Neural progenitor cell (in vitro differentiated cells): ENCODE results near the gene AMBRA1. TPM values are rescaled to one million over a fixed set of nuclear protein-coding genes. Genes with fewer than 3 reads are reported as not detected.

Experiments
- DNase-seq: peaks from one replicate; pipeline ENCODE4 v3.0.0-alpha.2; 2016; ENCODE audit warnings: low spot score
- H2AFZ ChIP-seq: fragments of 200-600 bp; sonication (generic); replicated peaks from 2 replicates; pipeline ENCODE4 v1.6.1; 2016; ENCODE audit warnings: antibody characterized with exemption
- H3F3A ChIP-seq: fragments of 200-600 bp; sonication (generic); 2 replicates; pipeline ENCODE4 v1.6.1; 2016; ENCODE audit warnings: antibody characterized with exemption, low read depth
- H3K27ac ChIP-seq: fragments of 200-600 bp; sonication (generic); 2 replicates; pipeline ENCODE4 v1.5.1; 2016; ENCODE audit warnings: mild to moderate bottlenecking
- H3K27me3 ChIP-seq: fragments of 200-600 bp; sonication (generic); 2 replicates; pipeline ENCODE4 v1.6.1; 2016; ENCODE audit warnings: mild to moderate bottlenecking, moderate library complexity
- H3K36me3 ChIP-seq: fragments of 200-600 bp; sonication (generic); 2 replicates; pipeline ENCODE4 v1.5.1; 2016
- H3K4me1 ChIP-seq: fragments of 200-600 bp; sonication (generic); 2 replicates; pipeline ENCODE4 v1.6.1; 2016; ENCODE audit warnings: mixed run types
- H3K4me2 ChIP-seq: fragments of 200-600 bp; sonication (generic); 2 replicates; pipeline ENCODE4 v1.6.1; 2016
- H3K4me3 ChIP-seq: fragments of 200-600 bp; sonication (generic); 2 replicates; pipeline ENCODE4 v1.5.1; 2016
- H3K79me2 ChIP-seq: fragments of 200-600 bp; sonication (generic); 2 replicates; pipeline ENCODE4 v1.6.1; 2016; ENCODE audit warnings: low read depth
- H3K9ac ChIP-seq: fragments of 200-600 bp; sonication (generic); 2 replicates; pipeline ENCODE4 v1.6.1; 2016
- H3K9me3 ChIP-seq: fragments of 200-600 bp; sonication (generic); 2 replicates; pipeline ENCODE4 v1.5.1; 2016; ENCODE audit warnings: low read depth
- H4K20me1 ChIP-seq: fragments of 200-600 bp; sonication (generic); 2 replicates; pipeline ENCODE4 v1.6.1; 2016; ENCODE audit warnings: low read depth
- H3K27ac Mint-ChIP-seq: 3 replicates; pipeline ENCODE4 v1.8.0; 2021; ENCODE audit warnings: mixed read lengths
- H3K27me3 Mint-ChIP-seq: 2 replicates; pipeline ENCODE4 v1.8.0; 2022; ENCODE audit warnings: low read depth, mild to moderate bottlenecking, inconsistent platforms, moderate library complexity, mixed read lengths; ENCODE audit not compliant: insufficient read depth
- H3K36me3 Mint-ChIP-seq: 3 replicates; pipeline ENCODE4 v1.8.0; 2021; ENCODE audit warnings: mixed read lengths
- H3K4me1 Mint-ChIP-seq: 3 replicates; pipeline ENCODE4 v1.8.0; 2021; ENCODE audit warnings: mixed read lengths
- H3K4me3 Mint-ChIP-seq: 3 replicates; pipeline ENCODE4 v1.8.0; 2021; ENCODE audit warnings: mild to moderate bottlenecking, moderate library complexity, mixed read lengths
- H3K9me3 Mint-ChIP-seq: 3 replicates; pipeline ENCODE4 v1.8.0; 2020; ENCODE audit warnings: mixed read lengths
- EZH2 ChIP-seq: fragments of 200-600 bp; sonication (generic); IDR thresholded peaks from 2 replicates; pipeline ENCODE4 v1.6.1; 2017; ENCODE audit warnings: antibody characterized with exemption, mild to moderate bottlenecking, moderate library complexity
- EZH2phosphoT487 ChIP-seq: fragments of 200-600 bp; sonication (generic); IDR thresholded peaks from 2 replicates; pipeline ENCODE4 v1.6.1; 2017; ENCODE audit warnings: antibody characterized with exemption
- total RNA-seq: library from RNA; depleted of rRNA; stranded (reverse); fragments of >200 nt; gene quantifications from 2 replicates; pipeline ENCODE4 v1.2.3, GENCODE V29; 2015; ENCODE audit warnings: low replicate concordance
- TF ChIP-seq, protein P1 (sequence below): fragments of 200-600 bp; sonication (generic); IDR thresholded peaks from 2 replicates; pipeline ENCODE4 v1.5.1; 2017; ENCODE audit warnings: antibody characterized with exemption, mild to moderate bottlenecking

The AMBRA1 gene
- total RNA-seq, 1 donor from 2014 or later = 20.7 TPM

- Histone ChIP-seq H3K36me3 (no peaks in the 10 kb centered on the region), H3K4me2 (no peak overlapping the region), H3K4me1 (no peaks in the 10 kb centered on the region), H3K9ac (no peak overlapping the region), H4K20me1 (peaks cover 20% of the 10 kb centered on the region), H3K79me2 (peaks cover 44% of the 10 kb centered on the region), H3K27me3 (no peaks in the 10 kb centered on the region), H3K27ac (no peak overlapping the region), H3K9me3 (no peaks in the 10 kb centered on the region), H3F3A (no peaks in the 10 kb centered on the region), H3K4me3 (no peak overlapping the region), H2AFZ (no peak overlapping the region)
- H3K27ac Mint-ChIP-seq = no peak overlapping the region
- peaks cover 2% of the 10 kb centered on the region for H3K9me3 Mint-ChIP-seq
- H3K36me3 Mint-ChIP-seq = peaks cover 19% of the 10 kb centered on the region
- TF ChIP-seq, protein P1, sequence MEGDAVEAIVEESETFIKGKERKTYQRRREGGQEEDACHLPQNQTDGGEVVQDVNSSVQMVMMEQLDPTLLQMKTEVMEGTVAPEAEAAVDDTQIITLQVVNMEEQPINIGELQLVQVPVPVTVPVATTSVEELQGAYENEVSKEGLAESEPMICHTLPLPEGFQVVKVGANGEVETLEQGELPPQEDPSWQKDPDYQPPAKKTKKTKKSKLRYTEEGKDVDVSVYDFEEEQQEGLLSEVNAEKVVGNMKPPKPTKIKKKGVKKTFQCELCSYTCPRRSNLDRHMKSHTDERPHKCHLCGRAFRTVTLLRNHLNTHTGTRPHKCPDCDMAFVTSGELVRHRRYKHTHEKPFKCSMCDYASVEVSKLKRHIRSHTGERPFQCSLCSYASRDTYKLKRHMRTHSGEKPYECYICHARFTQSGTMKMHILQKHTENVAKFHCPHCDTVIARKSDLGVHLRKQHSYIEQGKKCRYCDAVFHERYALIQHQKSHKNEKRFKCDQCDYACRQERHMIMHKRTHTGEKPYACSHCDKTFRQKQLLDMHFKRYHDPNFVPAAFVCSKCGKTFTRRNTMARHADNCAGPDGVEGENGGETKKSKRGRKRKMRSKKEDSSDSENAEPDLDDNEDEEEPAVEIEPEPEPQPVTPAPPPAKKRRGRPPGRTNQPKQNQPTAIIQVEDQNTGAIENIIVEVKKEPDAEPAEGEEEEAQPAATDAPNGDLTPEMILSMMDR = no peak
- no peak for TF ChIP-seq EZH2
- no peak for TF ChIP-seq EZH2phosphoT487
- H3K4me3 Mint-ChIP-seq = no peak overlapping the region
- no peak for DNase-seq
- H3K4me1 Mint-ChIP-seq = no peaks in the 10 kb centered on the region
- H3K27me3 Mint-ChIP-seq = peaks cover 2% of the 10 kb centered on the region
Measured at GRCh38 chr11:46547579-46547978, 46.2 kb downstream of the AMBRA1 start.

- Histone ChIP-seq H3K4me2 (no peak overlapping the region), H3K4me1 (no peaks in the 10 kb centered on the region), H3F3A (peaks cover 9% of the 10 kb centered on the region), H3K9ac (no peak overlapping the region), H3K27ac (no peak overlapping the region), H3K9me3 (no peaks in the 10 kb centered on the region), H4K20me1 (peaks cover 33% of the 10 kb centered on the region), H3K4me3 (no peak overlapping the region), H3K27me3 (no peaks in the 10 kb centered on the region), H3K79me2 (peaks cover 29% of the 10 kb centered on the region), H2AFZ (no peak overlapping the region), H3K36me3 (peaks cover 4% of the 10 kb centered on the region)
- Mint-ChIP-seq H3K27ac (no peak overlapping the region), H3K27me3 (no peaks in the 10 kb centered on the region), H3K9me3 (no peaks in the 10 kb centered on the region), H3K4me3 (no peak overlapping the region), H3K4me1 (no peaks in the 10 kb centered on the region), H3K36me3 (peaks cover 26% of the 10 kb centered on the region)
- DNase-seq = no peak
- TF ChIP-seq EZH2 (no peak), EZH2phosphoT487 (no peak)
- TF ChIP-seq, protein P1 = no peak
Measured at GRCh38 chr11:46543564-46543963, 50.3 kb downstream of the AMBRA1 start.

DNA sequence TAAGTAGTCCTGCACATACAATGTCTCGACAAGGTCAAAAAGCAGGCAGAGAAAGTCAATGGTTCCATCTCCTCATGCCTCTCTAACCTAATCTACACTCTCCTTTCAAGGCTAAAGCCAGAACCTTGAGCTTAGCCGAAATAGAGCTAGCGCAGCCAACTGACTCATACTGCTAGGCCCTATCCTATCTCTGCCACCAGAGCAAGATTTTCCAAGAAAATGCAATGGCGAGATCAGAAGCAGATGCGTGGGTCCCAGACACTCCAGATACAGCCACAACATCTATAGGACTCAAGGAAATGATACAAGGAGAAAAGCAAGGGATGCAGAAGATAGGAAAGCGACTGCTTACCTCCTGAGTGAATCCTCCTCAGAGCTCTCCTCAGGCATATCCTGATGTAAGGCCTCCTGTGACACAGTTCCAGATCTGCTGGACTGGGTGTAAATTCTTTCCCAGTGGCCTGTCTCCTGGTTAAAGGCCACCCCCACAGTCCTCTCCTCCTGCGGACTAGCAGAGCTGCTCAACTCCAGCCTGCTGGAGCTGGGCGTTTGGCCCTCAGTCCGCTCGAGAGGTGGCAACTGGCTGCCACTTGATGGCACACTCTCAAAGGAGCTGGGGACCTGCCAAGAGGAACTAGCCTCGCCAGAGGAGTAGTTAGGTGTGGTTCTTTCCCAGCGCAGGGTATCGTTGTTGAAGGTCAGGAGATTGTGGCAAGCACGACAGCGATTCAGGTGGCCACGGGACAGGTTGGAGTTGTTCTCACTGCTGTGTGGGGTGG, 52.0 kb downstream of the AMBRA1 start:
- peaks cover 19% of the 10 kb centered on the region for H3F3A ChIP-seq
- no peak overlapping the region for H3K4me3 Mint-ChIP-seq
- H3K27me3 ChIP-seq = no peaks in the 10 kb centered on the region
- H3K27me3 Mint-ChIP-seq = no peaks in the 10 kb centered on the region
- peaks cover 21% of the 10 kb centered on the region for H3K36me3 Mint-ChIP-seq
- peaks cover 45% of the 10 kb centered on the region for H4K20me1 ChIP-seq
- peaks cover 10% of the 10 kb centered on the region for H3K4me1 ChIP-seq
- H3K36me3 ChIP-seq = peaks cover 4% of the 10 kb centered on the region
- no peak for DNase-seq
- H3K9me3 ChIP-seq = no peaks in the 10 kb centered on the region
- H3K27ac ChIP-seq = no peak overlapping the region
- no peaks in the 10 kb centered on the region for H3K9me3 Mint-ChIP-seq
- H2AFZ ChIP-seq = no peak overlapping the region
- TF ChIP-seq EZH2 (no peak), EZH2phosphoT487 (no peak)
- TF ChIP-seq, protein P1 = no peak
- peaks cover 33% of the 10 kb centered on the region for H3K79me2 ChIP-seq
- H3K27ac Mint-ChIP-seq = no peak overlapping the region
- H3K4me2 ChIP-seq = no peak overlapping the region
- no peak overlapping the region for H3K4me3 ChIP-seq
- H3K9ac ChIP-seq = no peak overlapping the region
- H3K4me1 Mint-ChIP-seq = peaks cover 7% of the 10 kb centered on the region
